Trophoblast cell (in vitro differentiated cells and primary cell): ENCODE results near the gene CUEDC1.
A peak's percentile ranks its signal among the peaks of the same experiment; 100 is the strongest.

Experiments used
- DNase-seq, 2 donors: peaks; one replicate each; pipeline ENCODE4 v3.0.0-alpha.2; 2016
- H2AFZ ChIP-seq: 2 replicates; pipeline ENCODE4 v1.6.1; 2013; ENCODE audit warnings: low read length, moderate library complexity, mild to moderate bottlenecking; ENCODE audit not compliant: insufficient read depth, poor library complexity
- H2AK5ac ChIP-seq: 2 replicates; pipeline ENCODE4 v1.6.1; 2013; ENCODE audit warnings: mild to moderate bottlenecking, low read length
- H2BK120ac ChIP-seq: 2 replicates; pipeline ENCODE4 v1.6.1; 2013; ENCODE audit warnings: low read length, mild to moderate bottlenecking, moderate library complexity; ENCODE audit not compliant: insufficient read depth, poor library complexity
- H2BK12ac ChIP-seq: 2 replicates; pipeline ENCODE4 v1.6.1; 2013; ENCODE audit warnings: mild to moderate bottlenecking, low read length, moderate library complexity
- H2BK5ac ChIP-seq: 2 replicates; pipeline ENCODE4 v1.6.1; 2013; ENCODE audit warnings: low read length, low read depth, moderate library complexity, mild to moderate bottlenecking; ENCODE audit not compliant: poor library complexity
- H3K14ac ChIP-seq: 2 replicates; pipeline ENCODE4 v1.6.1; 2013; ENCODE audit warnings: mild to moderate bottlenecking, low read length
- H3K18ac ChIP-seq: 2 replicates; pipeline ENCODE4 v1.6.1; 2013; ENCODE audit warnings: mild to moderate bottlenecking, low read length
- H3K23ac ChIP-seq: 2 replicates; pipeline ENCODE4 v1.6.1; 2013; ENCODE audit warnings: low read length
- H3K27ac ChIP-seq: 2 replicates; pipeline ENCODE4 v1.5.1; 2013; ENCODE audit warnings: low read depth, mild to moderate bottlenecking, inconsistent platforms, low read length, moderate library complexity
- H3K27me3 ChIP-seq: 2 replicates; pipeline ENCODE4 v1.6.1; 2013; ENCODE audit warnings: inconsistent platforms, mild to moderate bottlenecking, low read length, moderate library complexity; ENCODE audit not compliant: insufficient read depth
- H3K36me3 ChIP-seq, 2 experiments: 1 replicate in 1 of 2; 2 replicates in 1 of 2; pipeline ENCODE4 v1.6.1; 2013; ENCODE audit warnings: low read length in 2 of 2, mild to moderate bottlenecking in 2 of 2, moderate library complexity in 1 of 2; ENCODE audit not compliant: insufficient read depth in 2 of 2, control insufficient read depth in 1 of 2
- H3K4ac ChIP-seq: 2 replicates; pipeline ENCODE4 v1.6.1; 2013; ENCODE audit warnings: low read depth, mild to moderate bottlenecking, low read length, moderate library complexity
- H3K4me1 ChIP-seq, 2 experiments: 1 replicate in 1 of 2; 2 replicates in 1 of 2; pipeline ENCODE4 v1.6.1; 2013; ENCODE audit warnings: low read length in 2 of 2, mild to moderate bottlenecking in 2 of 2, moderate library complexity in 1 of 2; ENCODE audit not compliant: insufficient read depth in 2 of 2, control insufficient read depth in 1 of 2
- H3K4me2 ChIP-seq: 2 replicates; pipeline ENCODE4 v1.6.1; 2013; ENCODE audit warnings: inconsistent platforms, mild to moderate bottlenecking, low read length, moderate library complexity
- H3K4me3 ChIP-seq: 2 replicates; pipeline ENCODE4 v1.5.1; 2013; ENCODE audit warnings: mild to moderate bottlenecking, low read depth, low read length, inconsistent platforms
- H3K79me1 ChIP-seq: one replicate; pipeline ENCODE4 v1.6.1; 2013; ENCODE audit warnings: low read length
- H3K79me2 ChIP-seq: 2 replicates; pipeline ENCODE4 v1.6.1; 2013; ENCODE audit warnings: low read length, mild to moderate bottlenecking; ENCODE audit not compliant: control insufficient read depth, insufficient read depth, poor library complexity
- H3K9ac ChIP-seq: 2 replicates; pipeline ENCODE4 v1.6.1; 2013; ENCODE audit warnings: mild to moderate bottlenecking, low read length
- H3K9me3 ChIP-seq: 2 replicates; pipeline ENCODE4 v1.6.1; 2013; ENCODE audit warnings: low read depth, mild to moderate bottlenecking, control low read depth, inconsistent platforms, low read length; ENCODE audit not compliant: insufficient read depth
- H4K12ac ChIP-seq: 2 replicates; pipeline ENCODE4 v1.6.1; 2013; ENCODE audit warnings: low read depth, mild to moderate bottlenecking, low read length, moderate library complexity
- H4K8ac ChIP-seq: 2 replicates; pipeline ENCODE4 v1.6.1; 2013; ENCODE audit warnings: low read depth, mild to moderate bottlenecking, low read length, moderate library complexity
- H4K91ac ChIP-seq: one replicate; pipeline ENCODE4 v1.6.1; 2013; ENCODE audit warnings: low read depth, mild to moderate bottlenecking, low read length, moderate library complexity
- WGBS: extraction: QIAGEN DNeasy Blood & Tissue Kit; methylation state at CpG from one replicate; pipeline ENCODE4 v1.1.7; 2013; ENCODE audit warnings: missing lambda C conversion rate; ENCODE audit not compliant: insufficient read length, insufficient coverage; ENCODE audit errors: extremely low coverage; 5-methylcytosine and 5-hydroxymethylcytosine counted together

Gene CUEDC1

GRCh38 chr17:58001461-58002124 is 46.4 kb upstream of the CUEDC1 start:
- H3K9me3 ChIP-seq = no peaks in the 10 kb centered on the region
- peaks cover 3% of the 10 kb centered on the region for H3K79me1 ChIP-seq
- no peak overlapping the region for H3K23ac ChIP-seq
- H3K18ac ChIP-seq = no peak overlapping the region
- H3K4me3 ChIP-seq = no peak overlapping the region
- H3K27ac ChIP-seq = no peak overlapping the region
- no peak overlapping the region for H4K8ac ChIP-seq
- no CpG with 5 or more reads among the region's 1 CpG for WGBS
- no peak overlapping the region for H2BK5ac ChIP-seq
- no peak overlapping the region for H2AFZ ChIP-seq
- no peak overlapping the region for H3K4ac ChIP-seq
- H2BK12ac ChIP-seq = no peak overlapping the region
- H3K27me3 ChIP-seq = no peaks in the 10 kb centered on the region
- no peak for DNase-seq
- H2BK120ac ChIP-seq = no peak overlapping the region
- H3K4me1 ChIP-seq = peaks cover 0 to 2% of the 10 kb centered on the region in 2 experiments
- H3K14ac ChIP-seq = no peak overlapping the region
- no peak overlapping the region for H3K9ac ChIP-seq
- H4K91ac ChIP-seq = no peak overlapping the region
- peaks cover 8% of the 10 kb centered on the region for H3K79me2 ChIP-seq
- H2AK5ac ChIP-seq = no peak overlapping the region
- peaks cover 10 to 18% of the 10 kb centered on the region in 2 experiments for H3K36me3 ChIP-seq
- no peak overlapping the region for H3K4me2 ChIP-seq
- H4K12ac ChIP-seq = no peak overlapping the region

- Histone ChIP-seq H3K79me1 (no peaks in the 10 kb centered on the region), H2BK12ac (no peak overlapping the region), H3K79me2 (no peaks in the 10 kb centered on the region), H3K14ac (no peak overlapping the region), H3K9ac (no peak overlapping the region), H2BK120ac (no peak overlapping the region), H4K8ac (no peak overlapping the region), H2AFZ (no peak overlapping the region), H3K4ac (no peak overlapping the region), H3K4me1 (no peaks in the 10 kb centered on the region), H3K18ac (no peak overlapping the region), H3K23ac (no peak overlapping the region), H3K4me2 (no peak overlapping the region), H3K36me3 (peaks cover 7 to 13% of the 10 kb centered on the region in 2 experiments), H3K9me3 (no peaks in the 10 kb centered on the region), H4K91ac (no peak overlapping the region), H4K12ac (no peak overlapping the region), H2BK5ac (no peak overlapping the region), H3K27me3 (no peaks in the 10 kb centered on the region), H3K27ac (no peak overlapping the region), H2AK5ac (no peak overlapping the region), H3K4me3 (no peak overlapping the region)
- peak in 1 of 2 donors; percentile 93 for DNase-seq
- no CpG with 5 or more reads among the region's 1 CpG for WGBS
These were observed 44.3 kb upstream of the CUEDC1 start for GRCh38 chr17:57999496-58000017.

GRCh38 chr17:57999010-57999495 is 43.8 kb upstream of the CUEDC1 start:
- Histone ChIP-seq H3K79me2 (no peaks in the 10 kb centered on the region), H3K9me3 (no peaks in the 10 kb centered on the region), H3K14ac (no peak overlapping the region), H3K79me1 (no peaks in the 10 kb centered on the region), H3K4me3 (no peak overlapping the region), H3K36me3 (peaks cover 7 to 13% of the 10 kb centered on the region in 2 experiments), H2BK12ac (no peak overlapping the region), H2AFZ (no peak overlapping the region), H3K4me2 (no peak overlapping the region), H4K8ac (no peak overlapping the region), H2BK120ac (no peak overlapping the region), H3K27ac (no peak overlapping the region), H3K18ac (no peak overlapping the region), H3K9ac (no peak overlapping the region), H4K12ac (no peak overlapping the region), H3K23ac (no peak overlapping the region), H4K91ac (no peak overlapping the region), H3K27me3 (no peaks in the 10 kb centered on the region), H3K4ac (no peak overlapping the region), H2AK5ac (no peak overlapping the region), H2BK5ac (no peak overlapping the region), H3K4me1 (no peaks in the 10 kb centered on the region)
- DNase-seq = no peak

- no CpG with 5 or more reads among the region's 3 CpGs for WGBS
These were observed 42.0 kb upstream of the CUEDC1 start for GRCh38 chr17:57997085-57997809.

More at GRCh38 chr17:57997085-57997809, 42.0 kb upstream of the CUEDC1 start:
- H3K36me3 ChIP-seq = peaks cover 3 to 6% of the 10 kb centered on the region in 2 experiments
- no peak overlapping the region for H2AK5ac ChIP-seq
- H3K4ac ChIP-seq = no peak overlapping the region
- no peak for DNase-seq
- H4K12ac ChIP-seq = no peak overlapping the region
- H3K4me3 ChIP-seq = no peak overlapping the region
- no peak overlapping the region for H3K23ac ChIP-seq
- no peak overlapping the region for H2BK12ac ChIP-seq
- H3K4me1 ChIP-seq = no peaks in the 10 kb centered on the region
- no peaks in the 10 kb centered on the region for H3K9me3 ChIP-seq
- no peak overlapping the region for H2AFZ ChIP-seq
- H3K18ac ChIP-seq = no peak overlapping the region
- H4K8ac ChIP-seq = no peak overlapping the region
- no peak overlapping the region for H2BK120ac ChIP-seq
- H4K91ac ChIP-seq = no peak overlapping the region
- no peak overlapping the region for H3K27ac ChIP-seq
- H3K79me1 ChIP-seq = no peaks in the 10 kb centered on the region
- H3K14ac ChIP-seq = no peak overlapping the region
- no peak overlapping the region for H3K4me2 ChIP-seq
- no peak overlapping the region for H3K9ac ChIP-seq
- H3K27me3 ChIP-seq = no peaks in the 10 kb centered on the region
- no peaks in the 10 kb centered on the region for H3K79me2 ChIP-seq
- no peak overlapping the region for H2BK5ac ChIP-seq
